Measurements from ENCODE around the gene SURF2.

Gene SURF2

GRCh38 chr9:133404454-133405002 lies 48.2 kb downstream of the SURF2 start:
- no peak for DNase-seq

- DNase-seq = no peak
Observed at GRCh38 chr9:133405508-133406438, 49.4 kb downstream of the SURF2 start.

GRCh38 chr9:133406480-133407307 lies 50.3 kb downstream of the SURF2 start:
- no peak for DNase-seq

- DNase-seq = no peak
Observed at GRCh38 chr9:133408042-133408441, 51.7 kb downstream of the SURF2 start.
